HepG2 (cell line): Measurements from ENCODE around the gene MREG. TPM values are rescaled to one million over a fixed set of nuclear protein-coding genes. Genes with fewer than 3 reads are reported as not detected.

ENCODE experiments used
- CREB1 ChIP-seq, 2 experiments: fragments of 450-650 bp in 1 of 2; IDR thresholded peaks; 2 replicates each; pipeline ENCODE4 v1.6.1; 2016 to 2017; ENCODE audit warnings: control low read depth in 1 of 2, mild to moderate bottlenecking in 1 of 2, missing compliant biosample characterization in 1 of 2, missing genetic modification characterization in 1 of 2
- FOSL2 ChIP-seq: sonication (generic); formaldehyde crosslinking; IDR thresholded peaks from 2 replicates; pipeline ENCODE4 v1.4.0; 2020; ENCODE audit warnings: missing genetic modification reagents
- GATAD1 ChIP-seq: IDR thresholded peaks from 2 replicates; pipeline ENCODE4 v1.6.1; 2016; ENCODE audit warnings: missing genetic modification reagents, missing compliant biosample characterization
- MXD4 ChIP-seq: IDR thresholded peaks from 2 replicates; pipeline ENCODE4 v1.6.1; 2016; ENCODE audit warnings: mild to moderate bottlenecking, missing biosample characterization, missing genetic modification reagents
- MYPOP ChIP-seq: sonication (generic); formaldehyde crosslinking; IDR thresholded peaks from 2 replicates; pipeline ENCODE4 v1.8.1; 2023; ENCODE audit warnings: mild to moderate bottlenecking, moderate library complexity, missing genetic modification reagents
- NCOA1 ChIP-seq: sonication (generic); formaldehyde crosslinking; IDR thresholded peaks from 2 replicates; pipeline ENCODE4 v1.9.0; 2021; ENCODE audit warnings: missing genetic modification reagents
- NFYB ChIP-seq: sonication (generic); formaldehyde crosslinking; IDR thresholded peaks from 2 replicates; pipeline ENCODE4 v1.4.0; 2020; ENCODE audit warnings: missing genetic modification reagents
- NR0B2 ChIP-seq: sonication (generic); formaldehyde crosslinking; IDR thresholded peaks from 2 replicates; pipeline ENCODE4 v1.4.0; 2020; ENCODE audit warnings: mild to moderate bottlenecking, missing genetic modification reagents
- RNF2 ChIP-seq: fragments of 450-650 bp; conservative IDR thresholded peaks from 2 replicates; pipeline ENCODE4 v1.6.1; 2016; ENCODE audit warnings: low read depth
- SALL1 ChIP-seq: sonication (generic); formaldehyde crosslinking; IDR thresholded peaks from 2 replicates; pipeline ENCODE4 v1.8.0; 2022; ENCODE audit warnings: mild to moderate bottlenecking, missing genetic modification reagents
- ZBTB21 ChIP-seq: sonication (generic); formaldehyde crosslinking; IDR thresholded peaks from 2 replicates; pipeline ENCODE4 v1.4.0; 2020; ENCODE audit warnings: missing genetic modification reagents
- ZBTB7A ChIP-seq: sonication (generic); formaldehyde crosslinking; IDR thresholded peaks from 2 replicates; pipeline ENCODE4 v1.8.0; 2022; ENCODE audit warnings: mild to moderate bottlenecking, missing genetic modification reagents
- ZNF205 ChIP-seq: IDR thresholded peaks from 2 replicates; pipeline ENCODE4 v1.6.1; 2018; ENCODE audit warnings: missing biosample characterization, missing genetic modification reagents
- ZNF232 ChIP-seq: sonication (generic); formaldehyde crosslinking; IDR thresholded peaks from 2 replicates; pipeline ENCODE4 v1.4.0; 2020; ENCODE audit warnings: missing genetic modification reagents, borderline replicate concordance
- ZNF30 ChIP-seq: sonication (generic); formaldehyde crosslinking; IDR thresholded peaks from 2 replicates; pipeline ENCODE4 v1.5.0; 2020; ENCODE audit warnings: mild to moderate bottlenecking, missing genetic modification reagents
- ZNF549 ChIP-seq: sonication (generic); formaldehyde crosslinking; IDR thresholded peaks from 2 replicates; pipeline ENCODE4 v1.5.0; 2020; ENCODE audit warnings: missing genetic modification reagents
- ZZZ3 ChIP-seq: sonication (generic); formaldehyde crosslinking; IDR thresholded peaks from 2 replicates; pipeline ENCODE4 v1.4.0; 2020; ENCODE audit warnings: missing genetic modification reagents, mild to moderate bottlenecking, borderline replicate concordance
- polyA plus RNA-seq, 8 experiments: library from polyadenylated mRNA; depleted of rRNA in 3 of 8; stranded (reverse) in 7 of 8; unstranded in 1 of 8; fragments of >200 nt; fragmentation: Illumina TruSeq in 4 of 8; extraction: Trizol in 4 of 8; gene quantifications; 2 replicates each; pipeline versions ENCODE4 v1.2.1 to v1.2.3, GENCODE V29; 2011 to 2016; ENCODE audit warnings: low read depth in 4 of 8, missing spikeins in 1 of 8, mixed read lengths in 1 of 8; ENCODE audit not compliant: insufficient read depth in 1 of 8
- total RNA-seq, 5 experiments: library from RNA; depleted of rRNA; stranded (reverse); fragments of >200 nt; fragmentation: Illumina TruSeq; extraction: Trizol; gene quantifications; 2 replicates each; pipeline ENCODE4 v1.2.3, GENCODE V29; 2016; ENCODE audit warnings: low read depth in 1 of 5
- TF ChIP-seq, protein P1 (sequence below): sonication (generic); formaldehyde crosslinking; IDR thresholded peaks from 2 replicates; pipeline ENCODE4 v1.5.0; 2020; ENCODE audit warnings: missing genetic modification reagents
- TF ChIP-seq, protein P2 (sequence below): sonication (generic); formaldehyde crosslinking; IDR thresholded peaks from 2 replicates; pipeline ENCODE4 v1.4.0; 2020; ENCODE audit warnings: mild to moderate bottlenecking, missing genetic modification reagents
- TF ChIP-seq, protein P3 (sequence below): IDR thresholded peaks from 2 replicates; pipeline ENCODE4 v1.6.1; 2018; ENCODE audit warnings: missing genetic modification reagents
- TF ChIP-seq, protein P4 (sequence below): sonication (generic); formaldehyde crosslinking; IDR thresholded peaks from 2 replicates; pipeline ENCODE4 v1.8.1; 2023; ENCODE audit warnings: missing genetic modification reagents, mild to moderate bottlenecking, borderline replicate concordance
- TF ChIP-seq, protein P5 (sequence below): sonication (generic); formaldehyde crosslinking; IDR thresholded peaks from 2 replicates; pipeline ENCODE4 v1.8.0; 2022; ENCODE audit warnings: missing genetic modification reagents, mild to moderate bottlenecking, moderate library complexity, borderline replicate concordance

MREG gene
- total and polyA plus RNA-seq, 2 of the 13 experiments (the other 11 are each of a cell fraction or from before 2014, with no cell fraction given), result 7.5 to 23.3 TPM

- TF ChIP-seq, protein P1, sequence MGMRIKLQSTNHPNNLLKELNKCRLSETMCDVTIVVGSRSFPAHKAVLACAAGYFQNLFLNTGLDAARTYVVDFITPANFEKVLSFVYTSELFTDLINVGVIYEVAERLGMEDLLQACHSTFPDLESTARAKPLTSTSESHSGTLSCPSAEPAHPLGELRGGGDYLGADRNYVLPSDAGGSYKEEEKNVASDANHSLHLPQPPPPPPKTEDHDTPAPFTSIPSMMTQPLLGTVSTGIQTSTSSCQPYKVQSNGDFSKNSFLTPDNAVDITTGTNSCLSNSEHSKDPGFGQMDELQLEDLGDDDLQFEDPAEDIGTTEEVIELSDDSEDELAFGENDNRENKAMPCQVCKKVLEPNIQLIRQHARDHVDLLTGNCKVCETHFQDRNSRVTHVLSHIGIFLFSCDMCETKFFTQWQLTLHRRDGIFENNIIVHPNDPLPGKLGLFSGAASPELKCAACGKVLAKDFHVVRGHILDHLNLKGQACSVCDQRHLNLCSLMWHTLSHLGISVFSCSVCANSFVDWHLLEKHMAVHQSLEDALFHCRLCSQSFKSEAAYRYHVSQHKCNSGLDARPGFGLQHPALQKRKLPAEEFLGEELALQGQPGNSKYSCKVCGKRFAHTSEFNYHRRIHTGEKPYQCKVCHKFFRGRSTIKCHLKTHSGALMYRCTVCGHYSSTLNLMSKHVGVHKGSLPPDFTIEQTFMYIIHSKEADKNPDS, result peak; percentile 37; the same call in 1 of the 2 replicates
- TF ChIP-seq ZNF232 (CRISPR knock-in tag), result no peak
- TF ChIP-seq CREB1 (IDR thresholded peaks at IDR 0.05), result peak; percentile 82
- peak; percentile 74; the same call in 1 of the 2 replicates for TF ChIP-seq CREB1 (CRISPR knock-in tag; IDR thresholded peaks at IDR 0.05)
- TF ChIP-seq MYPOP (CRISPR knock-in tag), result no peak
- no peak for TF ChIP-seq ZNF549 (CRISPR knock-in tag)
- TF ChIP-seq, protein P2, sequence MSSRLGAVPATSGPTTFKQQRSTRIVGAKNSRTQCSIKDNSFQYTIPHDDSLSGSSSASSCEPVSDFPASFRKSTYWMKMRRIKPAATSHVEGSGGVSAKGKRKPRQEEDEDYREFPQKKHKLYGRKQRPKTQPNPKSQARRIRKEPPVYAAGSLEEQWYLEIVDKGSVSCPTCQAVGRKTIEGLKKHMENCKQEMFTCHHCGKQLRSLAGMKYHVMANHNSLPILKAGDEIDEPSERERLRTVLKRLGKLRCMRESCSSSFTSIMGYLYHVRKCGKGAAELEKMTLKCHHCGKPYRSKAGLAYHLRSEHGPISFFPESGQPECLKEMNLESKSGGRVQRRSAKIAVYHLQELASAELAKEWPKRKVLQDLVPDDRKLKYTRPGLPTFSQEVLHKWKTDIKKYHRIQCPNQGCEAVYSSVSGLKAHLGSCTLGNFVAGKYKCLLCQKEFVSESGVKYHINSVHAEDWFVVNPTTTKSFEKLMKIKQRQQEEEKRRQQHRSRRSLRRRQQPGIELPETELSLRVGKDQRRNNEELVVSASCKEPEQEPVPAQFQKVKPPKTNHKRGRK (CRISPR knock-in tag), result no peak
- TF ChIP-seq SALL1 (CRISPR knock-in tag), result 0 out of 2 replicates have a peak, but pooled peaks have one; percentile 43
- TF ChIP-seq FOSL2, result peak; percentile 99
- TF ChIP-seq NCOA1 (CRISPR knock-in tag), result no peak
- TF ChIP-seq MXD4, result 0 out of 2 replicates have a peak, but pooled peaks have one; percentile 30
- TF ChIP-seq RNF2, result no peak
- TF ChIP-seq NFYB (CRISPR knock-in tag), result peak; percentile 42; the same call in 1 of the 2 replicates
- TF ChIP-seq ZBTB7A (CRISPR knock-in tag), result no peak
- TF ChIP-seq ZZZ3 (CRISPR knock-in tag), result no peak
- TF ChIP-seq, protein P3, sequence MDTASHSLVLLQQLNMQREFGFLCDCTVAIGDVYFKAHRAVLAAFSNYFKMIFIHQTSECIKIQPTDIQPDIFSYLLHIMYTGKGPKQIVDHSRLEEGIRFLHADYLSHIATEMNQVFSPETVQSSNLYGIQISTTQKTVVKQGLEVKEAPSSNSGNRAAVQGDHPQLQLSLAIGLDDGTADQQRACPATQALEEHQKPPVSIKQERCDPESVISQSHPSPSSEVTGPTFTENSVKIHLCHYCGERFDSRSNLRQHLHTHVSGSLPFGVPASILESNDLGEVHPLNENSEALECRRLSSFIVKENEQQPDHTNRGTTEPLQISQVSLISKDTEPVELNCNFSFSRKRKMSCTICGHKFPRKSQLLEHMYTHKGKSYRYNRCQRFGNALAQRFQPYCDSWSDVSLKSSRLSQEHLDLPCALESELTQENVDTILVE (CRISPR knock-in tag), result peak; percentile 57; the same call in 1 of the 2 replicates
- no peak for TF ChIP-seq NR0B2 (CRISPR knock-in tag)
- TF ChIP-seq ZNF205 (CRISPR knock-in tag), result peak; percentile 91
- TF ChIP-seq ZNF30 (CRISPR knock-in tag), result no peak
- peak; percentile 62; the same call in 1 of the 2 replicates for TF ChIP-seq ZBTB21 (CRISPR knock-in tag)
- TF ChIP-seq GATAD1 (CRISPR knock-in tag), result 0 out of 2 replicates have a peak, but pooled peaks have one; percentile 40
- TF ChIP-seq, protein P4, sequence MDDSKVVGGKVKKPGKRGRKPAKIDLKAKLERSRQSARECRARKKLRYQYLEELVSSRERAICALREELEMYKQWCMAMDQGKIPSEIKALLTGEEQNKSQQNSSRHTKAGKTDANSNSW, result no peak
- TF ChIP-seq, protein P5, sequence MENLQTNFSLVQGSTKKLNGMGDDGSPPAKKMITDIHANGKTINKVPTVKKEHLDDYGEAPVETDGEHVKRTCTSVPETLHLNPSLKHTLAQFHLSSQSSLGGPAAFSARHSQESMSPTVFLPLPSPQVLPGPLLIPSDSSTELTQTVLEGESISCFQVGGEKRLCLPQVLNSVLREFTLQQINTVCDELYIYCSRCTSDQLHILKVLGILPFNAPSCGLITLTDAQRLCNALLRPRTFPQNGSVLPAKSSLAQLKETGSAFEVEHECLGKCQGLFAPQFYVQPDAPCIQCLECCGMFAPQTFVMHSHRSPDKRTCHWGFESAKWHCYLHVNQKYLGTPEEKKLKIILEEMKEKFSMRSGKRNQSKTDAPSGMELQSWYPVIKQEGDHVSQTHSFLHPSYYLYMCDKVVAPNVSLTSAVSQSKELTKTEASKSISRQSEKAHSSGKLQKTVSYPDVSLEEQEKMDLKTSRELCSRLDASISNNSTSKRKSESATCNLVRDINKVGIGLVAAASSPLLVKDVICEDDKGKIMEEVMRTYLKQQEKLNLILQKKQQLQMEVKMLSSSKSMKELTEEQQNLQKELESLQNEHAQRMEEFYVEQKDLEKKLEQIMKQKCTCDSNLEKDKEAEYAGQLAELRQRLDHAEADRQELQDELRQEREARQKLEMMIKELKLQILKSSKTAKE (CRISPR knock-in tag), result no peak
These were observed 30.9 kb downstream of the MREG start (continued) for GRCh38 chr2:215982465-215982875.
